ENCODE measurements around the gene ITGAD. TPM values are rescaled to one million over a fixed set of nuclear protein-coding genes. Genes with fewer than 3 reads are reported as not detected.
A peak's percentile ranks its signal among the peaks of the same experiment; 100 is the strongest.
"Not testable (repeated sequence)": the region's sequence is repeated elsewhere in the genome, so short reads cannot be mapped to it uniquely, and the experiment has no call there.

Gene ITGAD
- total and polyA plus RNA-seq, 10 donors, result 1.2 to 25.8 (median 17.2) TPM

DNA sequence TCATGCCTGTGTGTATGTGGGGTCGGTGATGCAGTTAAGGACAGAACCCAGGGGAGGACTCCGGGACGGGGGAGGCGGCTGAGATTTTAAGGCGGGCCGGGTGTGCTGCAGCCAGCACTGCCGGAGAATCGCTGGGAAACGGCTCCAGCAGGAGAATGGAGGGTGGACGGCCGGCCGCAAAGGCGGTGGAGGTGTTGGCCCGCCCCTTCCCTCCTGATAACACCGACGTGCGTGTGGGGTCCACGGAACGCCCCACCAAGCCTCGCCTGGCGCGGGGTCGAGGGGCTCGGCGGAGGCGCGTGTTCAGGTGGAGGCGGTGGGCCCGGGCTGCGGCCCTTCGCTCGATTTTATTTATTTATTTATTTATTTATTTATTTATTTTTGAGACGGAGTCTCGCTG, 48.8 kb downstream of the ITGAD start:
- WGBS, 5 donors, result 64 to 84% (median 76%) methylated on average over 27 to 34 of the region's 34 CpGs

DNA sequence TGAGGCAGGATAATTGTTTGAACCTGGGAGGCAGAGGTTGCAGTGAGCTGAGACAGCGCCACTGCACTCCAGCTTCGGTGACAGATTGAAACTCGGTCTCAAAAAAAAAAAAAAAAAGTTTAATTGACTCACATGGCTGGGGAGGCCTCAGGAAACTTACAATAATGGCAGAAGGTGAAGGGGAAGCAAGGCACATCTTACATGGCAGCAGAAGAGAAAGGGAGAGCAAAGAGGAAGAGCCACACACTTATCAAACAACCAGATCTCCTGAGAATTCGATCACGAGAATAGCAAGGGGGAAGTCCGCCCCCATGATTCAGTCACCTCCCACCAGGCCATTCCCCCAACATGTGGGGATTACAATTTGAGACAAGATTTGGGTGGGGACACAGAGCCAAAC, 52.8 kb downstream of the ITGAD start:
- intact Hi-C loops (cut with DNase I; ENCODE audit: low total_unique reads), result loop anchor here (10.0 kb wide), 1 partner anchor 61 kb away; no protein-coding TSS in a partner anchor

More for the DNA sequence above, 48.8 kb downstream of the ITGAD start:
- peak overlapping the region in 1 of 8 donors; percentile 86 for H3K27ac ChIP-seq
- no peak for DNase-seq
- peak overlapping the region in 7 of 8 donors; percentile 42 to 92 (median 68) for H3K4me3 ChIP-seq
- TF ChIP-seq POLR2AphosphoS5 (IDR thresholded peaks at IDR 0.05) (no peak), POLR2A (IDR thresholded peaks at IDR 0.05) (no peak)
- TF ChIP-seq, protein P1, sequence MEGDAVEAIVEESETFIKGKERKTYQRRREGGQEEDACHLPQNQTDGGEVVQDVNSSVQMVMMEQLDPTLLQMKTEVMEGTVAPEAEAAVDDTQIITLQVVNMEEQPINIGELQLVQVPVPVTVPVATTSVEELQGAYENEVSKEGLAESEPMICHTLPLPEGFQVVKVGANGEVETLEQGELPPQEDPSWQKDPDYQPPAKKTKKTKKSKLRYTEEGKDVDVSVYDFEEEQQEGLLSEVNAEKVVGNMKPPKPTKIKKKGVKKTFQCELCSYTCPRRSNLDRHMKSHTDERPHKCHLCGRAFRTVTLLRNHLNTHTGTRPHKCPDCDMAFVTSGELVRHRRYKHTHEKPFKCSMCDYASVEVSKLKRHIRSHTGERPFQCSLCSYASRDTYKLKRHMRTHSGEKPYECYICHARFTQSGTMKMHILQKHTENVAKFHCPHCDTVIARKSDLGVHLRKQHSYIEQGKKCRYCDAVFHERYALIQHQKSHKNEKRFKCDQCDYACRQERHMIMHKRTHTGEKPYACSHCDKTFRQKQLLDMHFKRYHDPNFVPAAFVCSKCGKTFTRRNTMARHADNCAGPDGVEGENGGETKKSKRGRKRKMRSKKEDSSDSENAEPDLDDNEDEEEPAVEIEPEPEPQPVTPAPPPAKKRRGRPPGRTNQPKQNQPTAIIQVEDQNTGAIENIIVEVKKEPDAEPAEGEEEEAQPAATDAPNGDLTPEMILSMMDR (IDR thresholded peaks at IDR 0.05 in 8 of 11, conservative IDR thresholded peaks at IDR 0.05 in 3 of 11), result no peak
- H3K4me1 ChIP-seq, result peaks cover 0 to 31% (median 13%) of the 10 kb centered on the region in 6 donors
- no peaks in the 10 kb centered on the region for H3K36me3 ChIP-seq
- intact Hi-C loops (cut with DNase I; ENCODE audit: low total_unique reads), result loop anchor here (5.0 to 10.0 kb wide), 2 partner anchors 57 to 455 kb away; partner anchors contain the start of gene HSD3B7
- no peaks in the 10 kb centered on the region for H3K9me3 ChIP-seq
- H3K27me3 ChIP-seq (replicated peaks in 1 of 7), result no peaks in the 10 kb centered on the region

DNA sequence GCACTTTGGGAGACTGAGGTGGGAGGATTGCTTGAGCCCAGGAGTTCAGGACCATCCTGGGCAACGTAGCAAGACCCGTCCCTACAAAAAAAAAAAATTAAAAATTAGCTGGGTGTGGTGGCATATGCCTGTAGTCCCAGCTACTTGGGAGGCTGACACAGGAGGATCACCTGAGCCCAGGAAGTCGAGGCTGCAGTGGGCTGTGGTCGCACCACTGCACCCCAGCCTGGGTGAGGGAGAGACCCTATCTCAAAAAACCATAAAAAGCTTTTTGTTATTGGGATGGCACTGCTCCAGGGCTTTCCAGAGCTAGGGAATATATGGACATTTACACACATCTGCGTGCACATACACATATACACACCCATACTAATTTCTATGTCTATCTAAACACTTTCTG, 58.1 kb downstream of the ITGAD start:
- WGBS, 5 donors, result 76 to 92% (median 88%) methylated on average over 5 of the region's 5 CpGs
- TF ChIP-seq POLR2A (IDR thresholded peaks at IDR 0.05) (no peak), POLR2AphosphoS5 (IDR thresholded peaks at IDR 0.05) (no peak)
- TF ChIP-seq, protein P1 (IDR thresholded peaks at IDR 0.05 in 8 of 11, conservative IDR thresholded peaks at IDR 0.05 in 3 of 11), result no peak
- H3K27ac ChIP-seq, result peak overlapping the region in 1 of 8 donors; percentile 52
- intact Hi-C loops (cut with DNase I; ENCODE audit: low total_unique reads), result no loop called here
- DNase-seq, result no peak
- H3K4me1 ChIP-seq, result peaks cover 6 to 53% (median 45%) of the 10 kb centered on the region in 6 donors
- peaks cover 0 to 8% (median 0%) of the 10 kb centered on the region in 6 donors for H3K36me3 ChIP-seq
- no peak overlapping the region for H3K4me3 ChIP-seq
- no peaks in the 10 kb centered on the region for H3K27me3 ChIP-seq (replicated peaks in 1 of 7)
- H3K9me3 ChIP-seq, result no peaks in the 10 kb centered on the region

More for the DNA sequence above, 52.8 kb downstream of the ITGAD start:
- peaks cover 0 to 22% (median 11%) of the 10 kb centered on the region in 6 donors for H3K4me1 ChIP-seq
- not testable (repeated sequence) for H3K36me3 ChIP-seq; DNase-seq; H3K27me3 ChIP-seq (replicated peaks in 1 of 7); H3K9me3 ChIP-seq; H3K4me3 ChIP-seq; H3K27ac ChIP-seq
- WGBS, 5 donors, result 71 to 81% (median 76%) methylated on average over 6 of the region's 6 CpGs

DNA sequence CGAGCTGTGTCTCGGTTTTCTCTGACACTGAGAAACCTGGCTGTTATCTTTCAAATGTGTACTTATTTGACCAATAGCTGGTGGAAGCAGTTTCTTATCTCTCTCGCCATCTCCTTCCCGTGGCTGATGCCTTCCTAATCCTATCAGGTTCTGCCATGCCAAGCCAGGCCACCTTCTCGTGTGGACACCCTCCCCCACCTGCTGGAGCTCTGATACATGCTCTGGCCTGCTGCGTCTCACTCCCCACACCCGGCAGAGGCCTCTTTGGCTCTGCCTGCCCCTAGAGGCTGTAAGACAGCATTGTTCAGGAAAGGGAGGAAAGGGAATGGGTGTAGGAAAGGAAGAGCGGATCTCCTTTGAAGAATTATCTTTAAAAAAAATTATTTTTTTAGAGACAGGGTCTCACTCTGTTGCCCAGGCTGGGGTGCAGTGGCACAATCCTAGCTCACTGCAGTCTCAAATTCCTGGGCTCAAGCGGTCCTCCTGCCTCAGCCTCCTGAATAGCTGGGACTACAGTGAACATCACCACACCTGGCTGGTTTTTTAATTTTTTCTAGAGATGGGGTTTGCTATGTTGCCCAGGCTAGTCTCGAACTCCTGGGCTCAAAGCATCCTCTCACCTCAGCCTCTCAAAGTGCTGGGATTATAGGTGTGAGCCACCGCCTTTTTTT, 58.7 kb downstream of the ITGAD start:
- intact Hi-C loops (cut with DNase I; ENCODE audit: low total_unique reads), result no loop called here
- Histone ChIP-seq H3K36me3 (peaks cover 0 to 12% (median 0%) of the 10 kb centered on the region in 6 donors), H3K27ac (peak overlapping the region in 5 of 8 donors; percentile 47 to 73 (median 61)), H3K27me3 (replicated peaks in 1 of 7) (no peaks in the 10 kb centered on the region), H3K4me3 (no peak overlapping the region), H3K9me3 (no peaks in the 10 kb centered on the region), H3K4me1 (peaks cover 8 to 59% (median 51%) of the 10 kb centered on the region in 6 donors)
- 55 to 62% (median 58%) methylated on average over 11 of the region's 11 CpGs for WGBS, 5 donors
- TF ChIP-seq POLR2AphosphoS5 (IDR thresholded peaks at IDR 0.05) (peak in 2 of 3 donors; percentile 19 to 43), POLR2A (IDR thresholded peaks at IDR 0.05) (no peak)
- TF ChIP-seq, protein P1 (IDR thresholded peaks at IDR 0.05 in 8 of 11, conservative IDR thresholded peaks at IDR 0.05 in 3 of 11), result peak in 8 of 11 experiments; percentile 12 to 42 (median 18)
- DNase-seq, result no peak
